Measurements from ENCODE around the gene PRDM5.

- TF ChIP-seq CTCF (IDR thresholded peaks at IDR 0.05) (peak in 1 of 3 donors; percentile 30), POLR2A (IDR thresholded peaks at IDR 0.05) (no peak), EP300 (IDR thresholded peaks at IDR 0.05) (no peak)
Measured at GRCh38 chr4:120718979-120719566, 203.5 kb downstream of the PRDM5 start.
